Large intestine (tissue), 3 donors: ENCODE data around the gene NAPG. TPM values are rescaled to one million over a fixed set of nuclear protein-coding genes. Genes with fewer than 3 reads are reported as not detected.
"Not testable (repeated sequence)": the region's sequence is repeated elsewhere in the genome, so short reads cannot be mapped to it uniquely, and the experiment has no call there.

Experiments
- DNase-seq, 2 donors: peaks; one replicate each; pipeline versions ENCODE4 v3.0.0 to v3.0.0-alpha.2; 2013
- H3K27ac ChIP-seq: one replicate; pipeline ENCODE4 v1.5.1; 2013; ENCODE audit warnings: low read length
- H3K27me3 ChIP-seq: 2 replicates; pipeline ENCODE4 v1.6.1; 2013; ENCODE audit warnings: low read length; ENCODE audit not compliant: control insufficient read depth, insufficient read depth
- H3K36me3 ChIP-seq: 2 replicates; pipeline ENCODE4 v1.6.1; 2013; ENCODE audit warnings: low read length; ENCODE audit not compliant: control insufficient read depth, insufficient read depth
- H3K4me1 ChIP-seq: one replicate; pipeline ENCODE4 v1.6.1; 2013; ENCODE audit warnings: low read length; ENCODE audit not compliant: control insufficient read depth, insufficient read depth
- H3K4me3 ChIP-seq: one replicate; pipeline ENCODE4 v1.5.1; 2013; ENCODE audit warnings: low read length
- H3K9me3 ChIP-seq: one replicate; pipeline ENCODE4 v1.6.1; 2013; ENCODE audit warnings: mild to moderate bottlenecking, low read depth, low read length, moderate library complexity; ENCODE audit not compliant: control insufficient read depth
- WGBS: methylation state at CpG from one replicate; pipeline ENCODE4 v1.1.5; 2013; ENCODE audit warnings: low lambda C conversion rate; ENCODE audit not compliant: insufficient coverage; 5-methylcytosine and 5-hydroxymethylcytosine counted together
- polyA plus RNA-seq: library from polyadenylated mRNA; unstranded; fragments of 120-200 nt; gene quantifications from one replicate; pipeline ENCODE4 v1.2.1, GENCODE V29; 2013

NAPG gene
- polyA plus RNA-seq, 1 donor, result 26.6 TPM

DNA sequence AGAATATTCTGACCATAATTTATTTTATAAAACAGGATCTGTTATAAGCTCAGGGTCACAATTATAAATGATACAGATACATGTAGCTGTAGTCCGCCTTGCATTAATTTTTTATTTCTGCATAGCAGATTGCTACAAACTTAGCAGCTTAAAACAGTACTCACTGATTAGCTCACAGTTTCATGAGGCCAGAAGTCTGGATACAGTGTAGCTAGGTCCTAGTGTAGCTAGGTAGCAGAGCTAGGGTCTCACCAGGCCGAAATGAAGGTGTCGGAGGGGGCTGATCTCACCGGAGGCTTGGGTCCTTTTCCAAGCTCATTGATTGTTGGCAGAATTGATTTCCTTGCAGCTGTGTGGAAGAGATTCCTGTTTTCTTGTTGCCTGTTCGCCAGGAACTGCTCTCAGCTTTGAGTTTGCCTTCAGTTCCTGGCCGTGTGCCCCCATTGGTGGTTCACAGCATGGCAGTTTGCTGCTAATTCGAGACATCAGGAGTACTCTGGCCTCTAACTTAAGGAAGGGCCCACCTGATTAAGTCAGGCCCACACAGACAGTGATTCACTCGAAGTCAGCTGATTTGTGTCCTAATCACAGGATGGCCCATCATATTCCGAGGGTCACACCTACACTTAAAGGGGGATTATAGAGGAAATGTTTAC, 18.4 kb downstream of the NAPG start:
- DNase-seq, result no peak
- no peaks in the 10 kb centered on the region for H3K27me3 ChIP-seq
- no peaks in the 10 kb centered on the region for H3K9me3 ChIP-seq
- H3K4me3 ChIP-seq, result no peak overlapping the region
- no peak overlapping the region for H3K27ac ChIP-seq
- no CpG with 5 or more reads among the region's 9 CpGs for WGBS
- H3K36me3 ChIP-seq, result peaks cover 64% of the 10 kb centered on the region
- H3K4me1 ChIP-seq, result no peaks in the 10 kb centered on the region

DNA sequence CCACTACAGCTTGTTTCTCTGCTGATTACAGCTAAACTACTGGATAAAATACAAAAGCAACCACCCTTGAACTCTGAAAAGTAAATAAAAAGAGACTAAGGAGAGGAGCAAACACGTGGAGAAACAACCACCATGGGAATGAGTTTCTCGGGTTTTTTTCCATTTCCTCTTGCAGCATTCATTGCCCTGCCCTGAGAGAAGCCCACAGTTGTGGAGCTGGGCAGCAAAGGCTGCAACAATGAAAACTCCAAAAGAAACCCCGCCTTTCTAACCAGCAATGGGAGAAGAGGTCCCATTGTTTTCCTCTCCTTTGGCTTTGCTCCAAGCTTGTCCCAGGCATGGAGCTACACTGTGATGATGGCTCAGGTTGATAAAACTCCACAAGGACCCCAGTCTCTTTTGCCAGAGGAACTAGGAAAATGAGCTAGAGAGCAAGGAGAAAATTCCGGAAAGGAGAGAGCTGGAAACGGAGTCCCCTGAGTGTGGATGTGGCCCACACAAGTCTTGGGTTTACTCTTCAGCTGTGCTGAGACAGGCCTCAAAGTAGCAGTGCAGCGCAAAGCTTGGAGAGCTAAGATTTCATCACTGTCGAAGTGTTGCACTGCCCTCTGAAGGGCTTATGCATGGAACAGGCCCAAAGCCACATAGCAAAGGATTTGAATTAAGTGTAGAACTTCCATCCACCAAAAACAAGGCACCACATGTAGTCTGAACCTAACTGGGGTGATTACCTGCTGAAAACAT, 20.9 kb downstream of the NAPG start:
- no peaks in the 10 kb centered on the region for H3K4me1 ChIP-seq
- H3K4me3 ChIP-seq, result no peak overlapping the region
- WGBS, result 100% methylated on average over 2 of the region's 7 CpGs
- H3K9me3 ChIP-seq, result no peaks in the 10 kb centered on the region
- no peaks in the 10 kb centered on the region for H3K27me3 ChIP-seq
- H3K36me3 ChIP-seq, result peaks cover 58% of the 10 kb centered on the region
- DNase-seq, result no peak
- no peak overlapping the region for H3K27ac ChIP-seq

DNA sequence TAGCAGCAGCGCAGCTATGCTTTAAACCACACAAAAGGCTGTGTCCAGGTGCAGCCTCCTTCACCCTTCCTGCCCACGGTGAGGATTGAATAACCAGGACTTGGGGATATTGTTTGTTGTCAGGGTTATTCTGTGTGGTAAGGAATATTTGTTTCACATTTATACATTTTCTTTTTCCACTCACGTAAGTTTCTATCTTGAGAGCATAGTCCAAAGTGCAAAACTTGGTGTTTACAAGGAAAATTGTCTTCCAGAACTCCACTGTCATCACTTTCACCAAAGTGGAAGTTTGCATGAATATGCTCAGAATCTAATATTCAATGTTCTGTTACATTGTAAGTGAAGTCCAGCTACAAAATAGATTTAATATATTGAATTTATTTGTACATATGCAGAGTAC, 26.4 kb downstream of the NAPG start:
- Histone ChIP-seq H3K4me3 (no peak overlapping the region), H3K4me1 (no peaks in the 10 kb centered on the region), H3K27ac (peak overlapping the region; percentile 46), H3K36me3 (peaks cover 57% of the 10 kb centered on the region), H3K27me3 (no peaks in the 10 kb centered on the region), H3K9me3 (no peaks in the 10 kb centered on the region)
- DNase-seq, result peak; percentile 38 to 71
- WGBS, result 25% methylated on average over 1 of the region's 3 CpGs

DNA sequence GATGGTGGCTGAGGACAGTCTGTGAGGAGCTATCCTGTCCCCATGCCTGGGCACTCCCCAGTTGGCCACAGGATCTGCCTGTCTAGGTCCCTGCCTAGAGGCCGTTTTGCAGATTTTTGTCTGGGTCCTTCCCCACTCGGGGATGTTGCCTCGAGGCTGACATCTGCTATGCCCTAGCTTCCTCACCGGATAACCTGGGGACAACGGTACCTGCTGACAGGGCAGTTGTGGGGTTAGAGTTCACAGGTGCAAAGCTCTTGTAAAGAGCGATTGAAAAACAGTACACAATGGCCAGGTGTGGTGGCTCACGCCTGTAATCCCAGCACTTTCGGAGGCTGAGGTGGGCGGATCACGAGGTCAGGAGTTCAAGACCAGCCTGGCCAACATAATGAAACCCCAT, 30.4 kb downstream of the NAPG start:
- H3K4me1 ChIP-seq, H3K9me3 ChIP-seq, H3K4me3 ChIP-seq, H3K27ac ChIP-seq, H3K27me3 ChIP-seq, DNase-seq: not testable (repeated sequence)
- 100% methylated on average over 3 of the region's 10 CpGs for WGBS
- H3K36me3 ChIP-seq, result peaks cover 43% of the 10 kb centered on the region

- Histone ChIP-seq H3K27me3 (no peaks in the 10 kb centered on the region), H3K9me3 (no peaks in the 10 kb centered on the region), H3K4me1 (no peaks in the 10 kb centered on the region), H3K36me3 (peaks cover 43% of the 10 kb centered on the region), H3K27ac (no peak overlapping the region), H3K4me3 (no peak overlapping the region)
- WGBS, result 100% methylated on average over 2 of the region's 6 CpGs
- no peak for DNase-seq
These were observed 31.4 kb downstream of the NAPG start for GRCh38 chr18:10557085-10557677.

- Histone ChIP-seq H3K4me1 (no peaks in the 10 kb centered on the region), H3K9me3 (no peaks in the 10 kb centered on the region), H3K27me3 (no peaks in the 10 kb centered on the region), H3K36me3 (peaks cover 39% of the 10 kb centered on the region), H3K4me3 (no peak overlapping the region), H3K27ac (no peak overlapping the region)
- no CpG with 5 or more reads among the region's 6 CpGs for WGBS
- no peak for DNase-seq
These were observed 32.6 kb downstream of the NAPG start for GRCh38 chr18:10558243-10558966.

GRCh38 chr18:10558967-10559298, 33.1 kb downstream of the NAPG start:
- no CpG with 5 or more reads among the region's 4 CpGs for WGBS
- Histone ChIP-seq H3K4me3 (no peak overlapping the region), H3K9me3 (no peaks in the 10 kb centered on the region), H3K27me3 (no peaks in the 10 kb centered on the region), H3K27ac (no peak overlapping the region), H3K36me3 (peaks cover 37% of the 10 kb centered on the region), H3K4me1 (no peaks in the 10 kb centered on the region)
- DNase-seq, result no peak

DNA sequence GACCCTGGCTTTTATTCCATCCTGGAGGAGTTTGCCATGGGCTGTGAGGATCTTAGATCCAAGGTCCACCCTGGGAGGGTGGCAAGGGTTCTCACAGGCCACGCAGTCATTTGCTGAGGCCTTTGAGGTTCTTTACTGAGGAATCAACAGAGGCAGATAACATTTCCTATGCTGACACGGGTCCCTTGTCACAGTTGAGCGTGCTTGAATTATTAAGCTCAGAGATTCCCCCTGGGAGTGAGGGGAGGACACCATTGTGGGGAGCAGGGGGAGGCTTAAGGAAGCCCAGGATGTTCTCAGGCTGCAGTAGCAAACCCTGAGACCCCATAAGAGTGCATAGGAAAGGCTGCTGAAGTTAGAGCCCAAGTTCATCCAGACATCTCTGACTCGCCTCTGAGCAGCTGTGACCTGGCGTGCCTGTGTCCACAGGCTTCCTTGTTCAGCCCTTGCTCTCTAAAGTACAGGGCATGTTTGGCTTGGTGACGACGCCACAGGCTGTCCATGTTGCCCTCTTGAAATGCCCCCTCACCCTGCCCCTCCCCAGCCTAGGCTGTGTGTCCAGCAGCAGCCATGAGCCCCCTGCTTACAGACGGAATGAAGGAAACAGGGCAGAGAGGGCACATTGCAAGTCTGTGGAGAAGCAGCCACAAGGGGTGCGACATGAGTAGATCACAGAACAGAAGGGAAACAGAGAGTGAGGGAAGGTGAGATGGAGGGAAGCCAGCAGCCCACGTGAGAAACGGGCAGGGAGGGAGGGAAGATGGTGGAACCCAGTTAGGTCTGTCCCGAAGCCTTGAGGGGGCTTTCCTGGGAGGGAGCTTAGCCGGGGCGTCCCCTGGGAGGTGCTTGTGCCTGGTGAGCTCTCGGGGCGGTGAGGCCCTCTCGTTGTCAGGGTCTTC, 34.0 kb downstream of the NAPG start:
- no peak for DNase-seq
- Histone ChIP-seq H3K4me3 (peak overlapping the region; percentile 15), H3K27ac (no peak overlapping the region), H3K36me3 (peaks cover 31% of the 10 kb centered on the region), H3K27me3 (no peaks in the 10 kb centered on the region), H3K4me1 (no peaks in the 10 kb centered on the region), H3K9me3 (no peaks in the 10 kb centered on the region)
- 56% methylated on average over 2 of the region's 17 CpGs for WGBS

GRCh38 chr18:10560452-10561045, 34.7 kb downstream of the NAPG start:
- H3K9me3 ChIP-seq, result no peaks in the 10 kb centered on the region
- H3K36me3 ChIP-seq, result peaks cover 23% of the 10 kb centered on the region
- H3K27me3 ChIP-seq, result no peaks in the 10 kb centered on the region
- H3K4me1 ChIP-seq, result no peaks in the 10 kb centered on the region
- H3K27ac ChIP-seq, result no peak overlapping the region
- peak overlapping the region; percentile 15 for H3K4me3 ChIP-seq
- peak; percentile 55 to 57 for DNase-seq
- 0% methylated on average over 1 of the region's 17 CpGs for WGBS
